ENCODE data around the gene ZNF205.
"Not testable (repeated sequence)": the region's sequence is repeated elsewhere in the genome, so short reads cannot be mapped to it uniquely, and the experiment has no call there.

Gene ZNF205

DNA sequence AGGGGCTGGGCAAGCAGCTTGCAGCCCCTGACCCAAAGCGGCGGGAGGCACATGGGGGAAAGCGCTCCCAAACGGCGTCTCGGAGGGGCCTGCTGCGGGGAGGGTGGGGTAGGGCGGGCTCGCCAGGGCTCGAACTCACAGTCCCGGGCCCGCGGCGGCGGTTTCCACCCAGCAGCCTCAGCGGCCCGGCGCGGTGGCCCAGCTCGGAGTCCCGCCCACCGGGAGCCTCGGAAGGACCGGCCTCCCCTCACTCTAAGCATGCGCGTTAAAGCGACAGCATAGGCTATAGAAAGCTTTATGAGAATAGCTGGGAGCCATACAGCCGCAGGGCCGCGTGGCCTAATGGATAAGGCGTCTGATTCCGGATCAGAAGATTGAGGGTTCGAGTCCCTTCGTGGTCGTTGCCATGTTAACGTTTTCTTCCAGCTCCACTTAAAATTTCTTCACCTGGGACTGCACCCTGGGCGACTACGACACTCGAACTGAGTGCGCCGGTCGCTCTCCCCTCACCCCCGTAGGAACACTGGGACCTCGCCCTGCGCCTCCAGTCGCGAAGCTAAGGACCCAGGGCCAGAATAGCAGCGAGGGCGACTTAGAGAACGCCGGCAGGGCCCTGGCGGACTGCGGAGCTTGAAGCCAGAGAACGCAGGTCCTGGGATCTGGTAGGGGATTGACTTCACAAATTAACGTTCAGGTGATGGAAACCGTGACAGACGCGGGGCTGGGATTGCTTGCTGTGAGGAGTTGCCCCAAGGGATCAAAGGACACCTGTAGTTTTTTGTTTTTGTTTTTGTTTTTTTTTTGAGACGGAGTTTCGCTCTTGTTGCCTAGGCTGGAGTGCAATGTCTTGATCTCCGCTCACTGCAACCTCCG is 38.2 kb downstream of the ZNF205 start:
- peak; percentile 99 for DNase-seq

DNA sequence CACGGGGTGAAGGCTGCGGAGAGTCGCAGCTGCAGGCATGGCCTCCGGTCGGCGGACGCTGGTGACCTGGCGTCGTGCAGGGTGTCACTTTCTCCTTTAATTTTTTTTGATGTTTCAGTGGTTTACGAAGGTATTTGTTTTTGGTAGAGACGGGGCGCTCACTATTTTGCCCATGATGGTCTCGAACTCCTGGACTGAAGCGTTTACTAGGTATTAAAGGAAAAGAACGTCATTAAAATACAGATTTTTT is 39.6 kb downstream of the ZNF205 start:
- DNase-seq, result peak; percentile 60

DNA sequence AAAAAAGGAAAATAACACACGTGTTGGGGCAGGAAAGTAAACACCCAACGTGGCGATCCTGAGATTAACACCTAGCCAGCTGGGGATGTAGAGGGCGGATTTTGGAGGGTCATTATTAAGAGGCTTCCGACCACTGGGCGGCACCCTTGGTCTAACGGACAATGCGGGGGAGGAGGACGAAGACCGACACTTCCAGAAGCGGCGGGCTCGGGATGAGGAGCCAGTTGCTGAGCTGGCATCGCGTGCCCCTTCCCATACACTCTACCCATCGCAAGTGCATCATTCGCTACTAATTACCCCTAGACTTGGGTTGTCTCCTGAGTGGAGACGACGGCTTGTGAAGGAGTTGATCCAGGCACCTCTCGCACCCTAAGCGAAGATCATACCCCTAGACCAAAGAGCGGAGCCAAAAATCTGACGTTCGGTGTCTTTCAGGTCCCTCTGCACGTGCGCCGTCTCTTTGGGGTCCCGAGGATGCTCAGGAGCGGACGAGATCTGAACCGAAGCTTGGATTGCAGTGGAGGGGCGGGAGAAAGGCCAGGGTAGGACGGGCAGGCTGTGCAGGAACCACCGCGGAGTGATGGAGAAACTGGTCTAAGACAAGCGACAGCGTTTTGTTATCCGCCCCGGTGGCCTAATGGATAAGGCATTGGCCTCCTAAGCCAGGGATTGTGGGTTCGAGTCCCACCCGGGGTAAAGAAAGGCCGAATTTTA is 40.0 kb downstream of the ZNF205 start:
- DNase-seq, result peak; percentile 95

DNA sequence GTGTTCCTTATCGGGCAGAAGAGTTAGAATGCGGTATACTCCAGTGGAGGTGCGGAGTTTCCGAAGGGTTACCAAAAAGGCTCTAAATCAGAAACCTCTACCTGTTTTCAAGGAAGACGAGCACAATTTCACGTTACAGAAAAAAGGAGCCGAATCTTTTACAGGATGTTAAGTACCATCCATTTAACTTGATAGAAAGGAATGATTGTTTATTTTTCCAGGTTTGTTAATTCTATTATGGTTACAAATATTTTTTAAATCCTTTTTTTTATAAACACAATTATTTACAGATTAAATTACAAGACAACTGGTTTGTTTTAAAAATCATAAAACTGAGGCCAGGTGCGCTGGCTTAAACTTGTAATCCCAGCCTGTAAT is 40.6 kb downstream of the ZNF205 start:
- DNase-seq, result no peak

DNA sequence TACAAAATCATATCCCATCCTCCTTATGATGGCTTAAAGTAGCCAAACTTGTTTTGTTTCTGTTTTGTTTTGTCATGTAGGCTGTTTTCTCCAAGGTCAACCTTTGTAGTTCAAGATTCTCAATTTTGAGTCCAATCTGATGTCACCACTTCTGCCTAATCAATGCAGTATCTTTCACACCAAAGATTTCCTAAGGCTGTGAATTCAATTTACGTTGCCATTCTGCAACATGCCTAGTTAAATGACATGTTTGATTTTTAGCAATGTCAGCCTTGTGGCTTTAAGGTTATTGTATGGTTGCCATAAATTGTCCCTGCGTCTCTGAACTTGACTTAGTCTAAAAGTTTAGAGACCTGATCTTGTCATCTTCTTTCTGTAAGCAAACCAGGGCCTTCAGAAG is 42.8 kb downstream of the ZNF205 start:
- no peak for DNase-seq

DNA sequence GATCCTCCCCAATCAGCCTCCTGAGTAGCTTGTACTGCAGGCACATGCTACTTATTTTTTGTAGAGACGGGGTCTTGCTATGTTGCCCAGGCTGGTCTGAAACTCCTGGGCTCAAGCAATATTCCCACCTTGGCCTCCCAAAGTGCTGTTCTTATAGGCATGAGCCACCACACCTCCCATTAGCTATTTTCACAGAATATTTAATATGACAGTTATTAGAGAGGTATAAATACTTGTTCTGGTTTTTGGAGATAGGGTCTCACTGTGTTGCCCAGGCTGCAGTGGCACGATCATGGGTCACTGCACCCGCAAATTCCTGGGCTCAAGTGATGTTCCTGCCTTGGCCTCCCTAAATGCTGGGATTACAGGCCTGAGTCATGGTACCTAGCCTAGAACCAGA is 43.6 kb downstream of the ZNF205 start:
- no peak for DNase-seq

DNA sequence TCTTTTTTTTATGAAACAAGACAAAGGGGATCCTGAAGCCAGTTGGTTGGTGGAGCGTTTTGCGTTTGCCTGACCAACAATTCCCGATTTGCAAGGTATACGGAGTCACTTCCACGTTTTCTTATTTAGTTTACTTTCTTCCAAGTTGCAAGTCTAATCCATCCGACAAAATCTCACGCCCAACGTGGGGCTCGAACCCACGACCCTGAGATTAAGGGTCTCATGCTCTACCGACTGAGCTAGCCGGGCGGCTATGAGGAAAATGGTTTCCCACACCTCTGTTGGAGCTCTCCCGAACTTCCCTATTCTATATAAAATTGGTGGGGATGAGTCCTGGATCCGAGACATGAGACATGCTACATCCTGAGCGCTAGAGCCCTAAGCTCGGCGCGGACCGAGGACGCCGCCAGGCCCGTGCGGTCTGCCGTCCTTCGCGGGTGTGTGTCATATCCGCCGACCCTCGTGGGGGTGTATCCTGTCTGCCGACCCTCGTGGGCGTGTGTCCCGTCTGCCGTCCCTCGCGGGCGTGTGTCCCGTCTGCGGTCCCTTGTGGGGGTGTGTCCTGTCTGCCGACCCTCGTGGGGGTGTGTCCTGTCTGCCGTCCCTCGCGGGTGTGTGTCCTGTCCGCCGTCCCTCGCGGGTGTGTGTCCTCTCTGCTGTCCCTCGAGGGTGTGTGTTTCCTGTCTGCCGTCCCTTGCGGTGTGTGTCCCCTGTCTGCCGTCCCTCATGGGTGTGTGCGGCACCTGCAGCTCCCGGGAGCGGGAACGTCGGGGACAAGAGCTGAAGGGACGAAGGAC is 45.0 kb downstream of the ZNF205 start:
- peak; percentile 82 for DNase-seq

DNA sequence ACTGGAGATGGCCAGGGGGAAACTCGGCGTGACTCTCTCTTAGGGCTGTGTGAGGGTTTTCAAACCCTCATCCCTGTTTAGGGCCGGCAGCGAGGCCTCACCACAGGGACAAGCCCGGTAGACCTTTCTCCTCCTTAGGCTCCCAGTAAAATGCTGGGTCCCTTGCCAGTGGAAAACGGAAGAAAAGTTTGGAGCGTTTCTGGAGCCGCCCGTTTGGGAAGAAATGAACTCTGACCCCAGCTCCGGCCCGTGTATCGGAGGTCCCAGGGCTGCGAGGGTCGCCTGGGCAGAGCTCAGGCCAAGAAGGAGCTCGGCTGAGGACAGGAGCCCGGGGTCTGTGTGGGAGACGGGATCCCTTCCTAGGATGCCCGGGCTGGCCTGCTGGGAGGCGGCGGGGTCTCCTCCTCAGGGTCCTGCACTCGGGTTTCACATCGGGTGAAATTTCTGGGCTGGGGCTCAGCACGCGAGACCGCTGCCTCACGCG is 45.7 kb downstream of the ZNF205 start:
- DNase-seq, result no peak

DNA sequence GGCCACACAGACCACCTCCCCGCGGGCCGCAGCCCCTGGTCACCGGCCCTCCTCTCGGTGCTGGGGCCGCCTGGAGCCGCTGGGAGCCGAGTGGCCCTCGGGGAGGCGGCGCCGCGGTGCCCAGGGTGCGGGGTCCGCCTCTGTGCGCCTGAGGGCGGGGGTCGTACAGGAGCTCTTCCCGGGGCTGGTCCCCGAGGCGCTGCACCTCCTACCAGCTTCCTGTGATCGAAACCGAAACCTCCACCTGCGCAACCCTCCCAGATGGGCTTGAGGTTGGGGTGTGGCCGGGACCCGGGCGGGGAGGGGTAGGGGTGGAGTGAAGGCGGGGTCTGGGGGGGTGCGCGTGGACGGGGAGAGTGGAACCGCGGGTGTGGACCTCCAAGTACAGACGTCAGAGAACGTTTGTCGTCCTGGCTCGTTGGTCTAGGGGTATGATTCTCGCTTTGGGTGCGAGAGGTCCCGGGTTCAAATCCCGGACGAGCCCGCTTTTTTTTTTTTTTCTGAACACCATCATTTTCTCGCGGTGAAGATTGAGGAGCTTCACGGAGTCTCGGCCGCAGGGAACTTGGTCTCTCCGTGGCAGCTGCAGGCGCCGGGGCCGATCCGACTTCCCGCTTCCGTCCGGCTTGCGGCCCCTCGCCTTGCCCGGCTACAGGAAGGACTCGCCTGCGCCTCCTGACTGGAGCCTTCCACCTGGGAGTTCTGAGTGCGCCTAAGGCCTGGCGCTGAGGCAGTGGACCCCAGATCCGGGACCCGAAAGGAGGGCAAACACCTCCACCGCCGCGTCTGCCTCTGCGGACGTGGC is 46.3 kb downstream of the ZNF205 start:
- peak; percentile 88 for DNase-seq

DNA sequence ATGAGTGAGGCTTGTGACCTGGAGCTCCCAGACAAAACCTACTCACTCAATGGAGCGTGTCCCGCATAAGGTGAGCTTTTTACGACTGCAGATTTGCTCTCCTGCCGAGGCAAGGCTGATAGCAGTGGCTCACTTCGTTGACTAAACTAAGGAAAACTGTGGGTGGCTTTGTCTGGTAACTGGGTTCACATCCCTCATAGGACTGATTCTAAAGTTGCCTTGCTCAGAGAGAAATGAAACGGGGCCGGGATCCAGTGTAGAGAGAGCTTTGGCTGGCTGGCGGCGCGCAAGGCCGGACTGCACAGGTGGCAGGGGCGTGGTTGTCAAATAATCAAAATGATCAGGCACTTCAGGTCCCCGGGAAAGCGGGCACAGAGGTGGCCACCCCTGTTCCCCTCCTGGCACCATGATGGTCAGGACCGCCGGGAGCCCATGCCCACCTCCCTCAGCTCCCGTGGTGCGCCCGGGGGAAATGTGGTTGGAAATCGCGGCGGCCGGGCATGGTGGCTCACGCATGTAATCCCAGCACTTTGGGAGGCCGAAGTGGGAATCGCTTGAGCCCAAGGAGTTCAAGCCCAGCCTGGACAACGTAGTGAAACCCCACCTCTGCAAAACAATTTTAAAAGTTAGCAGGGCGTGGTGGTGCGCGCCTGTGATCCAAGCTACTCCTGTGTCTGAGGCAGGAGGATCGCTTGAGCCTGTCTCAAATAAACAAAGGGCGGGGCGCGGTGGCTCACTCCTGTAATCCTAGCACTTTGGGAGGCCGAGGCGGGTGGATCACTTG is 49.0 kb downstream of the ZNF205 start:
- no peak for DNase-seq

DNA sequence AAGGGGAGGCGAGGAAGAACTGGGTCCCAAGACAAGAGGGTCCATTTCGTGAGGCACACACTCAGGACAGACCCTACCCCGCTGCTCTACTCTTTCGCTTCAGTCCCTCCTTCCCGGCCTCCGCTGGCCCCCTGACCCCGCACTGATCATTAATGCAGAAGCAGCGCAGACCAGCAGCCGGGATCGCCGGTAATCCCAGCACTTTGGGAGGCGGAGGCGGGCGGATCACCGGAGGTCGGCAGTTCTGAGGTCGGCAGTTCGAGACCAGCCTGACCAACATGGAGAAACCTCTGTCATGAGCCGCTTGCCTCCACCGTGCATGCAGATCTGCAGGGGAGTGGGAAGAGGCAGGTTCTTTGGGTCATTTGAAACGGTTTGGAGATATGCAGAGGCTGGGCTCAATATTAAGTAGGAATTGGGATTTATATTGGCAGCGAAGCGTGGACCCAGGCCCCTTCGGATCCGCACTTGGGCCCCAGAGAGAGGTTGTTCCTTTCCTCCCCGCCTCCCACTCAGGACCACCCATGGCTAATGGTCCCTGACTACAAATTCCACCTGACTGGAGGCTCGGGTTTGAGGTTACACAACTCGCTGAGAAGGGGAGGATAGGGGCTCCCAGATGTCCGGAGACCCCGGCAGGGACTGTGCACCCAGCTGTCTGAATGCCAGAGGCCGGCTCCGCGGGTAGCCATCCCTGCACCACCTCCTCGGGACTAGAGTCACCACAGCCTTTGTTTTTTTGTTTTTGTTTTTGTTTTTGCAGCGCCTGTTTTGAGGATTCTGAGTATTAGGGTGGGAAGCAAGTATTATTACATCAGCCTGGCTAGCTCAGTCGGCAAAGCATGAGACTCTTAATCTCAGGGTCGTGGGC is 52.0 kb downstream of the ZNF205 start:
- DNase-seq, result no peak

DNA sequence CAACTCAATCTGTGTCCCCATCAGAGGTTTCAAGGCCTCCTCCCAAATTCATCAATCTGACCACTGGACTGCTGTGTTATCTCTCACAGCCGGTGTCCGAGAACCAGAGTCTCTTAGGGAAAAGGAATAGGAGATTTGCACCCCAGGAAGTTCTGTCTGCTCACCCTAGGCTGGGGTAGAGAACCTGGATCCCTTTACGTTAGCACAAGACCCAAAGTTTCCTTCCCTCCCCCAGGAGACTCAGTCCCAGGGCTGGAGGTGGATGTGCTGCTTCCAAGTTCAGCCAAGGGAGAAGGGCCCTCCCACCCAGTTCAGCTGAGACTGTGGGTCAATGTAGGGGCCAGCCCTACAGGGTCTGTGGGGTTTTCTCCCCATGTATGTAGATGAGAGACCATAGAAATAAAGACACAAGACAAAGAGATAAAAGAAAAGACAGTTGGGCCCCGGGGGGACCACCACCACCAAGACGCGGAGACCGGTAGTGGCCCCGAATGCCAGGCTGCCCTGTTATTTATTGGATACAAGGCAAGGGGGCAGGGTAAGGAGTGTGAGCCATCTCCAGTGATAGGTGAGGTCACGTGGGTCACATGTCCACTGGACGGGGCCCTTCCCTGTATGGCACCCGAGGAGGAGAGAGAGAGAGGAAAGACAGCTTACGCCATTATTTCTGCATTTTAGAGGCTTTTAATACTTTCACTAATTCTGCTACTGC is 52.9 kb downstream of the ZNF205 start:
- DNase-seq, result no peak

DNA sequence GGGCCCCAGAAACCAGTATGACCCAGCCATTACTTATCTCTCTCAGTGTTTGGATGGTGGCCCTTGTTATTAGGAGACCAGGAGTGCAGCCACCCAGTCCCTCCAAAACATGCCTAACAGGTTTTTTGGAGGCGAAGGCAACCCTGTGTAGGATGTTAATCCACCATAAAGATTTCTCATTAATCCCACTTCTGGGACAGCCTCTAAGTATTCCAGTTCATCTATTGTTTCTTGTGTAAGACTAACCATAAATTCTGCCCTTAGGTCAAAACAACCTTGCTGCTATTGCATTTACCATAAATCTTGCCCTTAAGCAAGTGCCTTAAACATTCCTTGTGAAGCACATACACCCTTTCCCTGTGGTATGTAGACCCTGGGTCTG is 54.1 kb downstream of the ZNF205 start:
- DNase-seq, result no peak

DNA sequence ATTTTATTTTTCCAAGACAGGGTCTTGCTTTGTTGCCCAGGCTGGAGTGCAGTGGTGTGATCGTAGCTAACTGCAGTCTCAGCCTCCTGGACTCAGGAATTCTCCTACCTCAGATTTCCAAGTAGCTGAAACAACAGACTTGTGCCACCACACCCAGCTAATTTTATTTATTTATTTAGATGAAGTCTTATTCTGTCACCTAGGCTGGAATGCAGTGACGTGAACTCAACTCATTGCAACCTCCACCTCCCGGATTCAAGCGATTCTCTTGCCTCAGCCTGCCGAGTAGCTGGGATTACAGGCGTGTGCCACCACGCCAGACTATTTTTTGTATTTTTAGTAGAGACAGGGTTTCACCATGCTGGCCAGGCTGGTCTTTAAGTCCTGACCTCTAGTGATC is 56.3 kb downstream of the ZNF205 start:
- DNase-seq, result not testable (repeated sequence)
